K562 (cell line): ENCODE measurements around the gene APOLD1. TPM values are rescaled to one million over a fixed set of nuclear protein-coding genes. Genes with fewer than 3 reads are reported as not detected.

ENCODE experiments used
- BCOR ChIP-seq: fragments of 450-650 bp; IDR thresholded peaks from 2 replicates; pipeline ENCODE4 v1.6.1; 2016
- CBFA2T3 ChIP-seq: fragments of 450-650 bp; IDR thresholded peaks from 2 replicates; pipeline ENCODE4 v1.6.1; 2017
- ETV5 ChIP-seq: sonication (generic); formaldehyde crosslinking; IDR thresholded peaks from 2 replicates; pipeline ENCODE4 v1.4.0; 2020; ENCODE audit warnings: low read depth, mild to moderate bottlenecking, missing genetic modification reagents
- GTF2E2 ChIP-seq: fragments of 200-800 bp; sonication (Bioruptor generic); IDR thresholded peaks from 2 replicates; pipeline ENCODE4 v1.6.1; 2016; ENCODE audit warnings: missing genetic modification characterization, missing compliant biosample characterization
- HCFC1 ChIP-seq: IDR thresholded peaks from 2 replicates; pipeline ENCODE4 v1.6.1; 2012; ENCODE audit warnings: low read depth, low read length, improper control_type of control experiment
- POLR2G ChIP-seq: fragments of 200-400 bp; formaldehyde crosslinking; IDR thresholded peaks from 2 replicates; pipeline ENCODE4 v1.6.1; 2017; ENCODE audit warnings: low read depth, mild to moderate bottlenecking, antibody characterized with exemption, low read length, moderate library complexity
- POLR3G ChIP-seq: IDR thresholded peaks from 2 replicates; pipeline ENCODE4 v1.6.1; 2011; ENCODE audit not compliant: insufficient read length, insufficient replicate concordance; ENCODE audit errors: extremely low read depth
- STAG1 ChIP-seq: sonication (generic); formaldehyde crosslinking; IDR thresholded peaks from 2 replicates; pipeline ENCODE4 v1.5.0; 2020; ENCODE audit warnings: missing genetic modification reagents, borderline replicate concordance
- TEAD1 ChIP-seq, 2 experiments: fragments of 450-650 bp in 1 of 2; sonication (generic) in 1 of 2; formaldehyde crosslinking; IDR thresholded peaks; 2 replicates each; pipeline versions ENCODE4 v1.4.0 to v1.8.0; 2020 to 2022; ENCODE audit warnings: mild to moderate bottlenecking in 2 of 2, missing genetic modification reagents in 1 of 2
- ZNF324 ChIP-seq: fragments of 250-450 bp; sonication (Bioruptor Pico); IDR thresholded peaks from 2 replicates; pipeline ENCODE4 v1.4.0; 2020; ENCODE audit warnings: mild to moderate bottlenecking
- ZNF408 ChIP-seq: fragments of 250-450 bp; sonication (Bioruptor Pico); IDR thresholded peaks from 2 replicates; pipeline ENCODE4 v1.4.0; 2020; ENCODE audit warnings: low read depth, mild to moderate bottlenecking, moderate library complexity
- polyA plus RNA-seq, 8 experiments: library from polyadenylated mRNA; depleted of rRNA in 4 of 8; stranded (reverse) in 5 of 8; unstranded in 3 of 8; fragments of >200 nt; fragmentation: Nextera tagmentation in 2 of 8; fragmentation: Illumina TruSeq in 1 of 8; extraction: Ambion mirVana in 2 of 8; extraction: Trizol in 1 of 8; gene quantifications; 2 replicates each; pipeline versions ENCODE4 v1.2.1 to v1.2.3, GENCODE V29; 2011 to 2014; ENCODE audit warnings: inconsistent platforms in 1 of 8, missing spikeins in 1 of 8
- total RNA-seq, 7 experiments: library from RNA; depleted of rRNA in 6 of 7; stranded (reverse); fragments of >200 nt in 6 of 7; fragmentation: Illumina TruSeq in 2 of 7; extraction: Trizol in 2 of 7; gene quantifications; 2 replicates each; pipeline versions ENCODE4 v1.2.1 to v1.2.3, GENCODE V29; 2011 to 2021; ENCODE audit warnings: low replicate concordance in 1 of 7
- TF ChIP-seq, protein P1 (sequence below): fragments of 250-450 bp; sonication (Bioruptor Pico); IDR thresholded peaks from 2 replicates; pipeline ENCODE4 v1.5.0; 2020; ENCODE audit warnings: mild to moderate bottlenecking, borderline replicate concordance
- TF ChIP-seq, protein P2 (sequence below), 2 experiments: fragments of 450-650 bp; IDR thresholded peaks; 2 replicates each; pipeline ENCODE4 v1.6.1; 2018; ENCODE audit warnings: mild to moderate bottlenecking in 2 of 2, low read depth in 1 of 2; ENCODE audit not compliant: partially characterized antibody in 2 of 2
- TF ChIP-seq, protein P3 (sequence below): sonication (generic); formaldehyde crosslinking; IDR thresholded peaks from 2 replicates; pipeline ENCODE4 v1.8.1; 2023; ENCODE audit warnings: mild to moderate bottlenecking, missing genetic modification reagents
- TF ChIP-seq, protein P4 (sequence below): fragments of 250-450 bp; sonication (Bioruptor Pico); IDR thresholded peaks from 2 replicates; pipeline ENCODE4 v1.8.0; 2022; ENCODE audit warnings: inconsistent platforms, mild to moderate bottlenecking, moderate library complexity, borderline replicate concordance
- TF ChIP-seq, protein P5 (sequence below): IDR thresholded peaks from 2 replicates; pipeline ENCODE4 v1.6.1; 2012; ENCODE audit warnings: low read depth, low read length, improper control_type of control experiment, borderline replicate concordance

Gene APOLD1
- total and polyA plus RNA-seq, 9 of the 15 experiments (the other 6 are each of a cell fraction or from before 2014, with no cell fraction given), result 0.28 to 1.1 (median 0.61) TPM

DNA sequence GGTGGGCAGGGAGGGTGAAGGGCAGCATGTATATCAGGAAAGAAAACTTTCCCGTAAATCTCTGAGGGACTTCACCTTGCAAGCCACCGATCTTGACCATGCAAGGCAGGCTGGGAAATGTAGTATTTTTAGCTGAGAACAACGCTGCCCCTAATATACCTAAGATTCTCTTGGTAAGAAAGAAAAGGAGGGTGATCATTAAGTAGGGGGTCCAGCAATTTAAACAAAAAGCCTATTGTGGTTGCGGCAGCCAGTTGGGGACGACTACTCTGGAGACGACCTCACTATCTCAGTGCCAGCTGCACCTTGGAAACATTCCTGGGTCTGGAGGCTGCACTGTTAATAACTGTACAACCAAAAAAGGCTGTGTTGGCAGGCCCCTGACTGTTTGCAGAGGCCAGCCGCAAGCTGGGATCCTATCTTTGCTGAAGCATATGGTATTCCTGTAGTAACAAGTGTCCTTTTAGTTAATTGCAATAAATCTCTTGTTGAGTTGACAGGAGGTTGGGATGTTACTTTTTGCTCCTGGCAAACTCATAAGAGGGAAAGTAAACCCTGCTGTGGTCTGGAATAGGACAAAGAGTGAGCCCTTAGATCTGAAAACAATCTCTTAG is 6.4 kb downstream of the APOLD1 start (continued):
- TF ChIP-seq, protein P1, sequence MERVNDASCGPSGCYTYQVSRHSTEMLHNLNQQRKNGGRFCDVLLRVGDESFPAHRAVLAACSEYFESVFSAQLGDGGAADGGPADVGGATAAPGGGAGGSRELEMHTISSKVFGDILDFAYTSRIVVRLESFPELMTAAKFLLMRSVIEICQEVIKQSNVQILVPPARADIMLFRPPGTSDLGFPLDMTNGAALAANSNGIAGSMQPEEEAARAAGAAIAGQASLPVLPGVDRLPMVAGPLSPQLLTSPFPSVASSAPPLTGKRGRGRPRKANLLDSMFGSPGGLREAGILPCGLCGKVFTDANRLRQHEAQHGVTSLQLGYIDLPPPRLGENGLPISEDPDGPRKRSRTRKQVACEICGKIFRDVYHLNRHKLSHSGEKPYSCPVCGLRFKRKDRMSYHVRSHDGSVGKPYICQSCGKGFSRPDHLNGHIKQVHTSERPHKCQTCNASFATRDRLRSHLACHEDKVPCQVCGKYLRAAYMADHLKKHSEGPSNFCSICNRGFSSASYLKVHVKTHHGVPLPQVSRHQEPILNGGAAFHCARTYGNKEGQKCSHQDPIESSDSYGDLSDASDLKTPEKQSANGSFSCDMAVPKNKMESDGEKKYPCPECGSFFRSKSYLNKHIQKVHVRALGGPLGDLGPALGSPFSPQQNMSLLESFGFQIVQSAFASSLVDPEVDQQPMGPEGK (CRISPR knock-in tag), result no peak
- TF ChIP-seq CBFA2T3 (peak; percentile 59), HCFC1 (peak; percentile 68), BCOR (no peak), POLR2G (no peak), POLR3G (no peak), ETV5 (CRISPR knock-in tag) (no peak), STAG1 (no peak), GTF2E2 (tag) (no peak), ZNF408 (CRISPR knock-in tag) (no peak), ZNF324 (CRISPR knock-in tag) (no peak), TEAD1 (CRISPR knock-in tag; IDR thresholded peaks at IDR 0.05) (no peak)
- TF ChIP-seq, protein P2, sequence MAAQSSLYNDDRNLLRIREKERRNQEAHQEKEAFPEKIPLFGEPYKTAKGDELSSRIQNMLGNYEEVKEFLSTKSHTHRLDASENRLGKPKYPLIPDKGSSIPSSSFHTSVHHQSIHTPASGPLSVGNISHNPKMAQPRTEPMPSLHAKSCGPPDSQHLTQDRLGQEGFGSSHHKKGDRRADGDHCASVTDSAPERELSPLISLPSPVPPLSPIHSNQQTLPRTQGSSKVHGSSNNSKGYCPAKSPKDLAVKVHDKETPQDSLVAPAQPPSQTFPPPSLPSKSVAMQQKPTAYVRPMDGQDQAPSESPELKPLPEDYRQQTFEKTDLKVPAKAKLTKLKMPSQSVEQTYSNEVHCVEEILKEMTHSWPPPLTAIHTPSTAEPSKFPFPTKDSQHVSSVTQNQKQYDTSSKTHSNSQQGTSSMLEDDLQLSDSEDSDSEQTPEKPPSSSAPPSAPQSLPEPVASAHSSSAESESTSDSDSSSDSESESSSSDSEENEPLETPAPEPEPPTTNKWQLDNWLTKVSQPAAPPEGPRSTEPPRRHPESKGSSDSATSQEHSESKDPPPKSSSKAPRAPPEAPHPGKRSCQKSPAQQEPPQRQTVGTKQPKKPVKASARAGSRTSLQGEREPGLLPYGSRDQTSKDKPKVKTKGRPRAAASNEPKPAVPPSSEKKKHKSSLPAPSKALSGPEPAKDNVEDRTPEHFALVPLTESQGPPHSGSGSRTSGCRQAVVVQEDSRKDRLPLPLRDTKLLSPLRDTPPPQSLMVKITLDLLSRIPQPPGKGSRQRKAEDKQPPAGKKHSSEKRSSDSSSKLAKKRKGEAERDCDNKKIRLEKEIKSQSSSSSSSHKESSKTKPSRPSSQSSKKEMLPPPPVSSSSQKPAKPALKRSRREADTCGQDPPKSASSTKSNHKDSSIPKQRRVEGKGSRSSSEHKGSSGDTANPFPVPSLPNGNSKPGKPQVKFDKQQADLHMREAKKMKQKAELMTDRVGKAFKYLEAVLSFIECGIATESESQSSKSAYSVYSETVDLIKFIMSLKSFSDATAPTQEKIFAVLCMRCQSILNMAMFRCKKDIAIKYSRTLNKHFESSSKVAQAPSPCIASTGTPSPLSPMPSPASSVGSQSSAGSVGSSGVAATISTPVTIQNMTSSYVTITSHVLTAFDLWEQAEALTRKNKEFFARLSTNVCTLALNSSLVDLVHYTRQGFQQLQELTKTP (IDR thresholded peaks at IDR 0.05; ENCODE audit: low read depth in 1 of 2, partially characterized antibody in 2 of 2), result peak in 1 of 2 experiments; percentile 28
- TF ChIP-seq, protein P3, sequence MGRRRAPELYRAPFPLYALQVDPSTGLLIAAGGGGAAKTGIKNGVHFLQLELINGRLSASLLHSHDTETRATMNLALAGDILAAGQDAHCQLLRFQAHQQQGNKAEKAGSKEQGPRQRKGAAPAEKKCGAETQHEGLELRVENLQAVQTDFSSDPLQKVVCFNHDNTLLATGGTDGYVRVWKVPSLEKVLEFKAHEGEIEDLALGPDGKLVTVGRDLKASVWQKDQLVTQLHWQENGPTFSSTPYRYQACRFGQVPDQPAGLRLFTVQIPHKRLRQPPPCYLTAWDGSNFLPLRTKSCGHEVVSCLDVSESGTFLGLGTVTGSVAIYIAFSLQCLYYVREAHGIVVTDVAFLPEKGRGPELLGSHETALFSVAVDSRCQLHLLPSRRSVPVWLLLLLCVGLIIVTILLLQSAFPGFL (CRISPR knock-in tag), result no peak
- TF ChIP-seq, protein P4, sequence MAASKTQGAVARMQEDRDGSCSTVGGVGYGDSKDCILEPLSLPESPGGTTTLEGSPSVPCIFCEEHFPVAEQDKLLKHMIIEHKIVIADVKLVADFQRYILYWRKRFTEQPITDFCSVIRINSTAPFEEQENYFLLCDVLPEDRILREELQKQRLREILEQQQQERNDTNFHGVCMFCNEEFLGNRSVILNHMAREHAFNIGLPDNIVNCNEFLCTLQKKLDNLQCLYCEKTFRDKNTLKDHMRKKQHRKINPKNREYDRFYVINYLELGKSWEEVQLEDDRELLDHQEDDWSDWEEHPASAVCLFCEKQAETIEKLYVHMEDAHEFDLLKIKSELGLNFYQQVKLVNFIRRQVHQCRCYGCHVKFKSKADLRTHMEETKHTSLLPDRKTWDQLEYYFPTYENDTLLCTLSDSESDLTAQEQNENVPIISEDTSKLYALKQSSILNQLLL (CRISPR knock-in tag), result no peak
- TF ChIP-seq, protein P5, sequence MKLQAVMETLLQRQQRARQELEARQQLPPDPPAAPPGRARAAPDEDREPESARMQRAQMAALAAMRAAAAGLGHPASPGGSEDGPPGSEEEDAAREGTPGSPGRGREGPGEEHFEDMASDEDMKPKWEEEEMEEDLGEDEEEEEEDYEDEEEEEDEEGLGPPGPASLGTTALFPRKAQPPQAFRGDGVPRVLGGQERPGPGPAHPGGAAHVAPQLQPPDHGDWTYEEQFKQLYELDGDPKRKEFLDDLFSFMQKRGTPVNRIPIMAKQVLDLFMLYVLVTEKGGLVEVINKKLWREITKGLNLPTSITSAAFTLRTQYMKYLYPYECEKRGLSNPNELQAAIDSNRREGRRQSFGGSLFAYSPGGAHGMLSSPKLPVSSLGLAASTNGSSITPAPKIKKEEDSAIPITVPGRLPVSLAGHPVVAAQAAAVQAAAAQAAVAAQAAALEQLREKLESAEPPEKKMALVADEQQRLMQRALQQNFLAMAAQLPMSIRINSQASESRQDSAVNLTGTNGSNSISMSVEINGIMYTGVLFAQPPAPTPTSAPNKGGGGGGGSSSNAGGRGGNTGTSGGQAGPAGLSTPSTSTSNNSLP, result no peak
